Caco-2 (cell line): Measurements from ENCODE around the gene BTBD16. TPM values are rescaled to one million over a fixed set of nuclear protein-coding genes. Genes with fewer than 3 reads are reported as not detected.
A peak's percentile ranks its signal among the peaks of the same experiment; 100 is the strongest.

Source experiments
- BruUV-seq: library from RNA; stranded (reverse); fragments of 400-500 nt; replicated peaks from 2 replicates; lab custom pipeline; 2021; lab: Mats Ljungman, UMichigan
- CTCF ChIA-PET: fragments of 300-600 bp; sonication (Branson Sonifier 250); formaldehyde crosslinking; loops from one replicate; lab custom pipeline; 2022; ENCODE audit warnings: antibody characterized with exemption; lab: Charles Lee
- POLR2A ChIA-PET: fragments of 300-600 bp; sonication (Branson Sonifier 250); formaldehyde crosslinking; loops from one replicate; lab custom pipeline; 2022; ENCODE audit warnings: antibody characterized with exemption; lab: Charles Lee
- DNase-seq, 2 experiments: peaks; one replicate each; pipeline versions ENCODE4 v3.0.0 to v3.0.0-alpha.2; 2020 to 2022
- H3K27me3 ChIP-seq: replicated peaks from 2 replicates; pipeline ENCODE4 v1.6.0; 2011; ENCODE audit warnings: low read length; ENCODE audit not compliant: control insufficient read depth, insufficient read depth
- H3K36me3 ChIP-seq: 2 replicates; pipeline ENCODE4 v1.5.1; 2011; ENCODE audit warnings: low read length; ENCODE audit not compliant: control insufficient read depth, insufficient read depth
- H3K4me1 ChIP-seq: fragments of 250-450 bp; sonication (Bioruptor Pico); 2 replicates; pipeline ENCODE4 v1.5.1; 2020; ENCODE audit warnings: mild to moderate bottlenecking
- H3K4me3 ChIP-seq: 2 replicates; pipeline ENCODE4 v1.5.1; 2011; ENCODE audit warnings: low read depth, mild to moderate bottlenecking, control low read depth, low read length
- H3K9me3 ChIP-seq: fragments of 250-450 bp; sonication (Bioruptor Pico); 2 replicates; pipeline ENCODE4 v1.5.1; 2020; ENCODE audit warnings: mild to moderate bottlenecking, moderate library complexity
- H3K27ac Mint-ChIP-seq: one replicate; pipeline ENCODE4 v1.8.0; 2022; ENCODE audit warnings: mixed read lengths; ENCODE audit not compliant: unreplicated experiment
- H3K27me3 Mint-ChIP-seq: one replicate; pipeline ENCODE4 v1.8.0; 2022; ENCODE audit warnings: mixed read lengths; ENCODE audit not compliant: insufficient read depth, unreplicated experiment
- H3K36me3 Mint-ChIP-seq: one replicate; pipeline ENCODE4 v1.8.0; 2022; ENCODE audit warnings: mild to moderate bottlenecking, mixed read lengths; ENCODE audit not compliant: insufficient read depth, unreplicated experiment
- H3K4me1 Mint-ChIP-seq: one replicate; pipeline ENCODE4 v1.8.0; 2022; ENCODE audit warnings: low read depth, mixed read lengths; ENCODE audit not compliant: unreplicated experiment
- H3K4me3 Mint-ChIP-seq: one replicate; pipeline ENCODE4 v1.8.0; 2022; ENCODE audit warnings: mild to moderate bottlenecking, moderate library complexity, mixed read lengths; ENCODE audit not compliant: unreplicated experiment
- H3K9me3 Mint-ChIP-seq: one replicate; pipeline ENCODE4 v1.8.0; 2022; ENCODE audit warnings: mixed read lengths; ENCODE audit not compliant: unreplicated experiment
- intact Hi-C: fragments of 100-400 bp; cut with micrococcal nuclease; formaldehyde crosslinking; loops from one replicate; pipeline ENCODE4 v1.10.0; 2022; ENCODE audit not compliant: unreplicated experiment
- total RNA-seq: library from RNA; stranded (reverse); gene quantifications from 2 replicates; pipeline ENCODE4 v1.2.3, GENCODE V29; 2022
- TF ChIP-seq, protein P1 (sequence below), 2 experiments: fragments of 200-600 bp in 1 of 2; IDR thresholded peaks; 1 replicate in 1 of 2; 2 replicates in 1 of 2; pipeline versions ENCODE4 v1.5.1 to v1.8.0; 2011 to 2022; ENCODE audit warnings: antibody characterized with exemption in 1 of 2, control low read depth in 1 of 2, inconsistent platforms in 1 of 2, low read depth in 1 of 2, low read length in 1 of 2, mild to moderate bottlenecking in 1 of 2, moderate library complexity in 1 of 2; ENCODE audit not compliant: insufficient read depth in 1 of 2, severe bottlenecking in 1 of 2, unreplicated experiment in 1 of 2

The BTBD16 gene
- total RNA-seq, 1 experiment from 2014 or later: not detected

DNA sequence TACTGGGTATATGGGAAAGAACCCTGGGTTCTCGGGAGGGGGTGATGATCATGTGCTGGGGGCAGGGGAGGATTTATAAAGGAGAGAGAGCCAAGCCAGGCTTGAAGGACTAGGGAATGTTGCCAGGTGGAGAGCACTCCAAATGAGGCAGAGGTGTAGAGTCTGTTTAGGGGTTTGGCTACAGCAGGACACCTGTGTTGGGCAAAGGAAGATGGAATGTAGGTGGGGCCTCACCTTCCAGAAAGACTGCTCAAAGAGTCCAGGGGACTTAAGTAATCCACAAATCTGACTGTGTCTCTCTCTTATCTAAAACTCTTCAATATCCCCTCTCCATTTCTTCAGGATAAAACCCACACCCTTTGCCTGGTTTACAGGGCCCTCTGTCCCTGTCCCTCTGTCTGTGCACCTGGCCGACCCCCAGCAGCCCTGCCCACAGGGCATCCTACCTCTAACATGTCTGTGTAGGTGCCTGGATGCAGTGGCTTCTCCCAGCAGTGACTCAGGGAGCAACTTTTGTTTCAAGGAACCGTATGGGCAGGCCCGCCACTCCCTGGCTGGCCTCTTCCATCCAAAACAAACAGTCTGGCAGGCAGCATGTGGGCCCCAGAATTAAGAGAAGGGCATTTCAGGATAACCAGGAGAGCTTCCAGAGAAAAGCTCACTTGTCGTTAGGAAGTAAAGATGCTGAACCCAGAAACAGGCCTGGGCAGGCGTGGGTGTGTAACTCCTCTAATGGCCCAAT lies 92.8 kb downstream of the BTBD16 start:
- Mint-ChIP-seq H3K27ac (peak overlapping the region; percentile 13), H3K27me3 (no peaks in the 10 kb centered on the region), H3K4me1 (peaks cover 33% of the 10 kb centered on the region), H3K4me3 (no peak overlapping the region), H3K9me3 (peaks cover 11% of the 10 kb centered on the region), H3K36me3 (no peaks in the 10 kb centered on the region)
- TF ChIP-seq, protein P1, sequence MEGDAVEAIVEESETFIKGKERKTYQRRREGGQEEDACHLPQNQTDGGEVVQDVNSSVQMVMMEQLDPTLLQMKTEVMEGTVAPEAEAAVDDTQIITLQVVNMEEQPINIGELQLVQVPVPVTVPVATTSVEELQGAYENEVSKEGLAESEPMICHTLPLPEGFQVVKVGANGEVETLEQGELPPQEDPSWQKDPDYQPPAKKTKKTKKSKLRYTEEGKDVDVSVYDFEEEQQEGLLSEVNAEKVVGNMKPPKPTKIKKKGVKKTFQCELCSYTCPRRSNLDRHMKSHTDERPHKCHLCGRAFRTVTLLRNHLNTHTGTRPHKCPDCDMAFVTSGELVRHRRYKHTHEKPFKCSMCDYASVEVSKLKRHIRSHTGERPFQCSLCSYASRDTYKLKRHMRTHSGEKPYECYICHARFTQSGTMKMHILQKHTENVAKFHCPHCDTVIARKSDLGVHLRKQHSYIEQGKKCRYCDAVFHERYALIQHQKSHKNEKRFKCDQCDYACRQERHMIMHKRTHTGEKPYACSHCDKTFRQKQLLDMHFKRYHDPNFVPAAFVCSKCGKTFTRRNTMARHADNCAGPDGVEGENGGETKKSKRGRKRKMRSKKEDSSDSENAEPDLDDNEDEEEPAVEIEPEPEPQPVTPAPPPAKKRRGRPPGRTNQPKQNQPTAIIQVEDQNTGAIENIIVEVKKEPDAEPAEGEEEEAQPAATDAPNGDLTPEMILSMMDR (IDR thresholded peaks at IDR 0.05; ENCODE audit: insufficient read depth in 1 of 2, low read depth in 1 of 2, low read length in 1 of 2, severe bottlenecking in 1 of 2, unreplicated experiment in 1 of 2): no peak
- no peak overlapping the region for H3K4me3 ChIP-seq
- intact Hi-C loops: no loop called here
- POLR2A ChIA-PET: interaction anchor here (1.6 kb wide), 1 partner anchor 10 kb away, joined by 4 read pairs; no protein-coding TSS in a partner anchor
- H3K36me3 ChIP-seq: no peaks in the 10 kb centered on the region
- no peak for DNase-seq
- H3K27me3 ChIP-seq: no peaks in the 10 kb centered on the region
- no TSS peak for BruUV-seq
- CTCF ChIA-PET: no interaction called here
- no peaks in the 10 kb centered on the region for H3K9me3 ChIP-seq
- H3K4me1 ChIP-seq: peaks cover 21% of the 10 kb centered on the region

DNA sequence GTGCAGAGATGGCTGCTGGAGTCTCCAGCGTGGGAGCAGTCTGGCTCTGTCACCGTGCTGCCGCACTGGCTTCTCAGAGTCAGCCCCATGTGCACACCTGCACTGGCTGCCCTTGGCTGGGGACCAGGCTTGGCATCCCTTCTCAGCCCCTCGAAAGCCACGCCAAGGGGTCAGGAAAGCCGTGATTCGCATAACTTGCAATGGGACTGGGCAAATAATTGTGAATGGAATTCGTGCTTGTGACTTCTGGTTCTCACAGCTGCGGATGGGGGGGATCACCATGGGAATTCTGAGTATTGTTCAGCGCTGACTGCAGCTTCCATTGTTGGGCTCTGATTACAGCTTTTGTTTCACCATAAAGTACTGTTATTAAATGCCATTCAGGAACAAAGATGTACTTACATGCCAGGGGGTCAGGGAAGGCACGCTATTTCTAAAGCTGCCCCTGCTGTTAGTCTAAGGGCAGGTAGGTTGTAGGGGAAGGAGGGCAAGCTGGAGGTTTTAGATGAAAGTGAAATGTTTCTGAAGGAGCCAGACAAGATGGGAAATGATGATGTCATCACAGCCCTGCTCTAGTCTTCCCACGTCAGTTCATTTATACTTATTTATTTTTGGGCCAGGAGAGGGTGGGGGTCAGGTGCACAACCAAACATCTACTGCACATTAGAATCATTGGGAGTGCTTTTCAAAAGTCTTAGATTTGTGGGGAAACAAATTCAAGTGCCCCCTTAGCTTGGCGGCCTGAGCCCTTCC lies 97.6 kb downstream of the BTBD16 start:
- H3K36me3 Mint-ChIP-seq: no peaks in the 10 kb centered on the region
- BruUV-seq: no TSS peak

More for the DNA sequence above, 97.6 kb downstream of the BTBD16 start:
- H3K27me3 Mint-ChIP-seq: no peaks in the 10 kb centered on the region
- H3K27ac Mint-ChIP-seq: no peak overlapping the region
- POLR2A ChIA-PET: interaction anchor here (0.7 kb wide), 1 partner anchor 105 kb away, joined by 4 read pairs; no protein-coding TSS in a partner anchor
- no peak for DNase-seq
- no peaks in the 10 kb centered on the region for H3K36me3 ChIP-seq
- peaks cover 11% of the 10 kb centered on the region for H3K9me3 Mint-ChIP-seq
- no peaks in the 10 kb centered on the region for H3K27me3 ChIP-seq
- H3K4me3 Mint-ChIP-seq: no peak overlapping the region
- TF ChIP-seq, protein P1 (IDR thresholded peaks at IDR 0.05; ENCODE audit: insufficient read depth in 1 of 2, low read depth in 1 of 2, low read length in 1 of 2, severe bottlenecking in 1 of 2, unreplicated experiment in 1 of 2): no peak
- no peaks in the 10 kb centered on the region for H3K9me3 ChIP-seq
- H3K4me3 ChIP-seq: no peak overlapping the region
- H3K4me1 Mint-ChIP-seq: peaks cover 54% of the 10 kb centered on the region
- CTCF ChIA-PET: interaction anchor here (0.6 kb wide), 1 partner anchor 1195 kb away, joined by 3 read pairs; no protein-coding TSS in a partner anchor
- peaks cover 47% of the 10 kb centered on the region for H3K4me1 ChIP-seq
- intact Hi-C loops: no loop called here
